A673 (cell line): ENCODE results near the gene TSR3.

Source experiments
- EZH2 ChIP-seq: fragments of 200-600 bp; sonication (generic); IDR thresholded peaks from 2 replicates; pipeline ENCODE4 v1.6.1; 2017; ENCODE audit warnings: borderline replicate concordance, low read depth, mild to moderate bottlenecking, mixed read lengths, antibody characterized with exemption, low read length; ENCODE audit not compliant: poor library complexity, severe bottlenecking
- TF ChIP-seq, protein P1 (sequence below): fragments of 300-800, 200-600 bp; sonication (generic); conservative IDR thresholded peaks from 2 replicates; pipeline ENCODE4 v1.5.1; 2017; ENCODE audit warnings: low read depth, mild to moderate bottlenecking, antibody characterized with exemption, low read length, moderate library complexity, mixed read lengths

DNA sequence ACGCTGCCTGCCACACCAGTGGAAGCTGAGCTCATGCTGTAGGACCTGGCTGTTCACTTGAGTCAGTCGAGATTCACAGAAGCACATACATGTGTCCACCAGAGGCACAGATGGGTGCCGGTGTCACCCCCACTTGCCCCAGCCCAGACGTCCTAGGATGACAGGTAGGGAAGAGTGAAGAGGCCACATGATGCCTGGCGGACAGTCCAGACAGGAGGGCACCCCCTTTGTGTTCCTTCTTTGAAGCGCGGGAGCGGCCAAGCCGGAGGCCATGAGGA lies 33.5 kb downstream of the TSR3 start:
- TF ChIP-seq, protein P1, sequence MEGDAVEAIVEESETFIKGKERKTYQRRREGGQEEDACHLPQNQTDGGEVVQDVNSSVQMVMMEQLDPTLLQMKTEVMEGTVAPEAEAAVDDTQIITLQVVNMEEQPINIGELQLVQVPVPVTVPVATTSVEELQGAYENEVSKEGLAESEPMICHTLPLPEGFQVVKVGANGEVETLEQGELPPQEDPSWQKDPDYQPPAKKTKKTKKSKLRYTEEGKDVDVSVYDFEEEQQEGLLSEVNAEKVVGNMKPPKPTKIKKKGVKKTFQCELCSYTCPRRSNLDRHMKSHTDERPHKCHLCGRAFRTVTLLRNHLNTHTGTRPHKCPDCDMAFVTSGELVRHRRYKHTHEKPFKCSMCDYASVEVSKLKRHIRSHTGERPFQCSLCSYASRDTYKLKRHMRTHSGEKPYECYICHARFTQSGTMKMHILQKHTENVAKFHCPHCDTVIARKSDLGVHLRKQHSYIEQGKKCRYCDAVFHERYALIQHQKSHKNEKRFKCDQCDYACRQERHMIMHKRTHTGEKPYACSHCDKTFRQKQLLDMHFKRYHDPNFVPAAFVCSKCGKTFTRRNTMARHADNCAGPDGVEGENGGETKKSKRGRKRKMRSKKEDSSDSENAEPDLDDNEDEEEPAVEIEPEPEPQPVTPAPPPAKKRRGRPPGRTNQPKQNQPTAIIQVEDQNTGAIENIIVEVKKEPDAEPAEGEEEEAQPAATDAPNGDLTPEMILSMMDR: no peak
- no peak for TF ChIP-seq EZH2
